ENCODE measurements around the gene TRIM45.

The TRIM45 gene

DNA sequence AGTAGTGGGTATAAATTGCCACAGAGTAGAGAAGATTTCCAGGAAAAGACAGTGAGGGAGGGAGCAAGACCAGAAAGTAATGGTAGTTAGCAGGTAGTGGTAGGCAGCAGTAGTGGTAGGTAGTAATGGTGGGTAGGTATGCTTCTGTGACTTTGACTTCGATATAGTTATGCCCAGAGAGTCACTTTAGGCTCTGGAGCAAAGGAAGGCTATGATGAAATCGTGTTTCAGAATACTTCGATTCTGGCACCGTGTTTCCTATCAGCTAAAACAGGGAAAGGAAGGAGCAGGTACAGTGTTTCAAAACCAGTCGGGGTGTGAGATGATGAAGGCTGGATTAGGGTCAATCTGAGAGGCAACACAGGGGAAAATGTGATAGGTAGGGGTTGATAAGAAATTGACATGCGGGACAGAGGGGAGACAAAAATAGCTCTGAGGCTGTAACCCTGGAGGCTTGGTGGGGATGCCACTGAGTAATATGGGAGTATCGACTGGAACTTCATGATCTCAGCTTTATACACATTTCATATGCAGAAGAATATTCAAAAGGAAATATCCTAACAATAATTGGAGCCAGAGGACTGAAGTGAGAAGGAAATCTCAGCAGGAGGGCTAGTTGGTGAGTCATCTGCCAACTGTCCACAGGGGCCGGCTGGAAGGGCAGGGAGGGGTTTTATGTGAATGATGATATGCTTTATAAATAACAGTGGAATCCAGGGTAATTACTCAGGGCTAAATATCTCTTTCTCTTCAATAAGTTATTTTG lies 25.2 kb upstream of the TRIM45 start:
- TF ChIP-seq, protein P1, sequence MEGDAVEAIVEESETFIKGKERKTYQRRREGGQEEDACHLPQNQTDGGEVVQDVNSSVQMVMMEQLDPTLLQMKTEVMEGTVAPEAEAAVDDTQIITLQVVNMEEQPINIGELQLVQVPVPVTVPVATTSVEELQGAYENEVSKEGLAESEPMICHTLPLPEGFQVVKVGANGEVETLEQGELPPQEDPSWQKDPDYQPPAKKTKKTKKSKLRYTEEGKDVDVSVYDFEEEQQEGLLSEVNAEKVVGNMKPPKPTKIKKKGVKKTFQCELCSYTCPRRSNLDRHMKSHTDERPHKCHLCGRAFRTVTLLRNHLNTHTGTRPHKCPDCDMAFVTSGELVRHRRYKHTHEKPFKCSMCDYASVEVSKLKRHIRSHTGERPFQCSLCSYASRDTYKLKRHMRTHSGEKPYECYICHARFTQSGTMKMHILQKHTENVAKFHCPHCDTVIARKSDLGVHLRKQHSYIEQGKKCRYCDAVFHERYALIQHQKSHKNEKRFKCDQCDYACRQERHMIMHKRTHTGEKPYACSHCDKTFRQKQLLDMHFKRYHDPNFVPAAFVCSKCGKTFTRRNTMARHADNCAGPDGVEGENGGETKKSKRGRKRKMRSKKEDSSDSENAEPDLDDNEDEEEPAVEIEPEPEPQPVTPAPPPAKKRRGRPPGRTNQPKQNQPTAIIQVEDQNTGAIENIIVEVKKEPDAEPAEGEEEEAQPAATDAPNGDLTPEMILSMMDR (IDR thresholded peaks at IDR 0.05): no peak
- H3K4me1 ChIP-seq (ENCODE audit: control insufficient read depth in 1 of 2, insufficient read depth in 1 of 2, low read depth in 1 of 2, low read length in 1 of 2): no peaks in the 10 kb centered on the region
- H3K27ac ChIP-seq: no peak overlapping the region
- no peaks in the 10 kb centered on the region for H3K9me3 ChIP-seq
- H3K27me3 ChIP-seq: peaks cover 8% of the 10 kb centered on the region
- H3K36me3 ChIP-seq: no peaks in the 10 kb centered on the region
- no peak overlapping the region for H3K4me3 ChIP-seq (ENCODE audit: low read depth in 1 of 2, low read length in 1 of 2)

DNA sequence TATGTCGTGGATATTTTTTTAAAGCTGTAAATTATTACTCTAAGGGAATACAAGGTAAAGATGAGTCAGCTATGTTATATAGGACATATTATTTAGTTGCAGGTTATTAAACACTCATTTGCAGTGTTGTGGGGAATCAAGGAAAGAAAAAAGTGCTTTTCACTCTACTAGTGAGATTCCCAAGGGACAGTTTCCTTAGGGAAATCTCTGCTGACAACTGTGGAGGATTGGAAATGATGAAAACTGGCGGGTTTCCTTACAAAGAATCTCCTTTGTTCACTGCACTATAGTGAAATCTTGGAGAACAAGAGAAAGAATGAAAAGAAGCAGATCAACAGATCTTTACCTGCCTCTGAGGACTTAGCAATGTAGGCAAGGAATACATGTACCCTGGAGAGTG lies 24.5 kb upstream of the TRIM45 start:
- Histone ChIP-seq H3K27ac (no peak overlapping the region), H3K9me3 (no peaks in the 10 kb centered on the region), H3K27me3 (peaks cover 8% of the 10 kb centered on the region), H3K4me1 (ENCODE audit: control insufficient read depth in 1 of 2, insufficient read depth in 1 of 2, low read depth in 1 of 2, low read length in 1 of 2) (no peaks in the 10 kb centered on the region), H3K36me3 (no peaks in the 10 kb centered on the region), H3K4me3 (ENCODE audit: low read depth in 1 of 2, low read length in 1 of 2) (no peak overlapping the region)
- TF ChIP-seq, protein P1 (IDR thresholded peaks at IDR 0.05): no peak

- Histone ChIP-seq H3K4me1 (ENCODE audit: control insufficient read depth in 1 of 2, insufficient read depth in 1 of 2, low read depth in 1 of 2, low read length in 1 of 2) (no peaks in the 10 kb centered on the region), H3K9me3 (no peaks in the 10 kb centered on the region), H3K27ac (no peak overlapping the region), H3K36me3 (no peaks in the 10 kb centered on the region), H3K27me3 (peaks cover 8% of the 10 kb centered on the region), H3K4me3 (ENCODE audit: low read depth in 1 of 2, low read length in 1 of 2) (no peak overlapping the region)
- TF ChIP-seq, protein P1 (IDR thresholded peaks at IDR 0.05): no peak
Measured at GRCh38 chr1:117143871-117144270, 22.3 kb upstream of the TRIM45 start.

- Histone ChIP-seq H3K36me3 (no peaks in the 10 kb centered on the region), H3K4me1 (ENCODE audit: control insufficient read depth in 1 of 2, insufficient read depth in 1 of 2, low read depth in 1 of 2, low read length in 1 of 2) (no peaks in the 10 kb centered on the region), H3K9me3 (no peaks in the 10 kb centered on the region), H3K4me3 (ENCODE audit: low read depth in 1 of 2, low read length in 1 of 2) (no peak overlapping the region), H3K27ac (no peak overlapping the region), H3K27me3 (peaks cover 8% of the 10 kb centered on the region)
- TF ChIP-seq, protein P1 (IDR thresholded peaks at IDR 0.05): no peak
Measured at GRCh38 chr1:117143172-117143571, 21.6 kb upstream of the TRIM45 start.

DNA sequence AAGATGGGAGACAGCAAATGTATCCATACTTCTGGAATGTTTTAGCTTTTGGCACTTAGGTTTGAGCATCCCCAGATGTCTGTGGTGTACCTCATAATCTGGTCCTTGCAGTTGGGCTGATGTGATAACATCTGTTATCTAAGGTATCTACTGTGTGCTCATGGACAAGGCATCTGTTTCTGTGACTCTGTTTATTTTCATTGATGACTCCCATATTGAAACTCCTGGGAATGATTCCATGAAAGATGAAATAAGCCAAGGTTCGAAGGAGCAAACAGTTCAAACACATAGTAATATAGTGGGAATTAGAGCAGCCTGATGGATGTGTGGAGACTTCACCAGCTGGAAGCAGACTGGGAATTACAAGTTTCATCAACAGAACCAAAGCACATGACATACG lies 20.7 kb upstream of the TRIM45 start:
- peaks cover 8% of the 10 kb centered on the region for H3K27me3 ChIP-seq
- no peak overlapping the region for H3K4me3 ChIP-seq (ENCODE audit: low read depth in 1 of 2, low read length in 1 of 2)
- TF ChIP-seq, protein P1 (IDR thresholded peaks at IDR 0.05): no peak
- no peaks in the 10 kb centered on the region for H3K36me3 ChIP-seq
- H3K4me1 ChIP-seq (ENCODE audit: control insufficient read depth in 1 of 2, insufficient read depth in 1 of 2, low read depth in 1 of 2, low read length in 1 of 2): no peaks in the 10 kb centered on the region
- H3K9me3 ChIP-seq: no peaks in the 10 kb centered on the region
- H3K27ac ChIP-seq: no peak overlapping the region
